IMR-90 (cell line): Measurements from ENCODE around the gene ITGA6. TPM values are rescaled to one million over a fixed set of nuclear protein-coding genes. Genes with fewer than 3 reads are reported as not detected.

Experiments
- ATAC-seq: fragments of 200-7000 bp; cut with Tn5 transposase; 2 replicates; pipeline ENCODE4 v1.9.1; 2020; ENCODE audit warnings: low read depth, mild to moderate bottlenecking, moderate library complexity
- Bru-seq: library from RNA; stranded (reverse); fragments of 400-500 nt; gene quantifications from one replicate; lab custom pipeline; 2021; lab: Mats Ljungman, UMichigan
- BruChase-seq, 2 experiments: library from RNA; stranded (reverse); fragments of 400-500 nt; gene quantifications; one replicate each; lab custom pipeline; 2021; lab: Mats Ljungman, UMichigan
- BruUV-seq: library from RNA; stranded (reverse); fragments of 400-500 nt; replicated peaks from 2 replicates; lab custom pipeline; 2021; lab: Mats Ljungman, UMichigan
- CTCF ChIA-PET: fragments of 300-600 bp; formaldehyde crosslinking; extraction: SDS; loops from one replicate; lab custom pipeline; 2021; ENCODE audit warnings: antibody characterized with exemption; lab: Yijun Ruan, JAX
- POLR2A ChIA-PET: fragments of 300-600 bp; sonication (Branson Sonifier 250); formaldehyde crosslinking; loops from one replicate; lab custom pipeline; 2022; ENCODE audit warnings: antibody characterized with exemption; ENCODE audit not compliant: unreplicated experiment; lab: Charles Lee
- DNase-seq: peaks from one replicate; pipeline ENCODE4 v3.0.0; 2013
- H2AFZ ChIP-seq: replicated peaks from 2 replicates; pipeline ENCODE3; 2013; ENCODE audit warnings: low read length, mild to moderate bottlenecking; ENCODE audit not compliant: poor library complexity
- H2AK5ac ChIP-seq: 2 replicates; pipeline ENCODE4 v1.6.1; 2013; ENCODE audit warnings: low read depth, low read length, inconsistent platforms
- H2AK9ac ChIP-seq: replicated peaks from 2 replicates; pipeline ENCODE3; 2013; ENCODE audit warnings: mild to moderate bottlenecking, low read depth, low read length, moderate library complexity; ENCODE audit not compliant: poor library complexity
- H2BK120ac ChIP-seq: 2 replicates; pipeline ENCODE4 v1.6.1; 2013; ENCODE audit warnings: low read depth, low read length, inconsistent platforms
- H2BK15ac ChIP-seq: 3 replicates; pipeline ENCODE4 v1.6.1; 2013; ENCODE audit warnings: low read depth, low read length, inconsistent platforms
- H2BK20ac ChIP-seq: 2 replicates; pipeline ENCODE4 v1.6.1; 2013; ENCODE audit warnings: low read depth, mild to moderate bottlenecking, inconsistent platforms, low read length, moderate library complexity
- H2BK5ac ChIP-seq: 2 replicates; pipeline ENCODE4 v1.6.1; 2013; ENCODE audit warnings: mild to moderate bottlenecking, low read depth, low read length, inconsistent platforms; ENCODE audit not compliant: poor library complexity, severe bottlenecking
- H3K14ac ChIP-seq: replicated peaks from 2 replicates; pipeline ENCODE4 v1.6.1; 2013; ENCODE audit warnings: low read depth, low read length, inconsistent platforms
- H3K18ac ChIP-seq: 2 replicates; pipeline ENCODE4 v1.6.1; 2013; ENCODE audit warnings: low read depth, low read length, control low read depth
- H3K23ac ChIP-seq: 2 replicates; pipeline ENCODE4 v1.6.1; 2013; ENCODE audit warnings: low read depth, low read length, inconsistent platforms
- H3K27ac ChIP-seq: 2 replicates; pipeline ENCODE4 v1.5.1; 2013; ENCODE audit warnings: mild to moderate bottlenecking, control low read depth, low read length; ENCODE audit not compliant: insufficient read depth
- H3K27me3 ChIP-seq: 2 replicates; pipeline ENCODE4 v1.6.1; 2013; ENCODE audit warnings: low read length; ENCODE audit not compliant: control insufficient read depth, insufficient read depth
- H3K36me3 ChIP-seq: 2 replicates; pipeline ENCODE4 v1.6.1; 2013; ENCODE audit warnings: low read length, mixed read lengths; ENCODE audit not compliant: control insufficient read depth, insufficient read depth
- H3K4ac ChIP-seq: 2 replicates; pipeline ENCODE4 v1.6.1; 2013; ENCODE audit warnings: low read depth, low read length, inconsistent platforms
- H3K4me1 ChIP-seq: 2 replicates; pipeline ENCODE4 v1.6.1; 2013; ENCODE audit warnings: low read length, mixed read lengths; ENCODE audit not compliant: control insufficient read depth, insufficient read depth
- H3K4me2 ChIP-seq: 2 replicates; pipeline ENCODE4 v1.6.1; 2013; ENCODE audit warnings: low read depth, mild to moderate bottlenecking, control low read depth, low read length, moderate library complexity
- H3K4me3 ChIP-seq: 2 replicates; pipeline ENCODE4 v1.5.1; 2013; ENCODE audit warnings: low read depth, mild to moderate bottlenecking, control low read depth, low read length, moderate library complexity; ENCODE audit not compliant: insufficient read depth
- H3K56ac ChIP-seq: 2 replicates; pipeline ENCODE4 v1.6.1; 2013; ENCODE audit warnings: low read length, inconsistent platforms; ENCODE audit not compliant: insufficient read depth; ENCODE audit errors: extremely low read depth
- H3K79me1 ChIP-seq, 2 experiments: 2 replicates each; pipeline ENCODE4 v1.6.1; 2013; ENCODE audit warnings: low read length in 2 of 2, inconsistent platforms in 1 of 2, low read depth in 1 of 2
- H3K9ac ChIP-seq: 2 replicates; pipeline ENCODE4 v1.6.1; 2013; ENCODE audit warnings: low read depth, low read length, control low read depth
- H3K9me1 ChIP-seq: 2 replicates; pipeline ENCODE4 v1.6.1; 2013; ENCODE audit warnings: low read length, inconsistent platforms; ENCODE audit not compliant: insufficient read depth
- H3K9me3 ChIP-seq: 2 replicates; pipeline ENCODE4 v1.6.1; 2013; ENCODE audit warnings: low read length; ENCODE audit not compliant: control insufficient read depth, insufficient read depth
- H4K20me1 ChIP-seq: 2 replicates; pipeline ENCODE4 v1.6.1; 2013; ENCODE audit warnings: low read length, inconsistent platforms; ENCODE audit not compliant: insufficient read depth
- H4K5ac ChIP-seq: 2 replicates; pipeline ENCODE4 v1.6.1; 2013; ENCODE audit warnings: mild to moderate bottlenecking, low read depth, low read length, control low read depth
- H4K8ac ChIP-seq, 2 experiments: 2 replicates each; pipeline ENCODE4 v1.6.1; 2013; ENCODE audit warnings: low read depth in 2 of 2, low read length in 2 of 2, control low read depth in 1 of 2, inconsistent platforms in 1 of 2
- H4K91ac ChIP-seq: 2 replicates; pipeline ENCODE4 v1.6.1; 2013; ENCODE audit warnings: low read depth, low read length, inconsistent platforms; ENCODE audit not compliant: insufficient read depth
- BHLHE40 ChIP-seq: fragments of 150-350 bp; IDR thresholded peaks from 2 replicates; pipeline ENCODE4 v1.6.1; 2016; ENCODE audit warnings: mild to moderate bottlenecking, low read depth, low read length
- CTCF ChIP-seq: conservative IDR thresholded peaks from 2 replicates; pipeline ENCODE4 v1.5.1; 2012; ENCODE audit warnings: mild to moderate bottlenecking, low read depth, low read length, improper control_type of control experiment
- FOS ChIP-seq: fragments of 150-350 bp; IDR thresholded peaks from 2 replicates; pipeline ENCODE4 v1.6.1; 2016; ENCODE audit warnings: low read depth, low read length
- MXI1 ChIP-seq: IDR thresholded peaks from 2 replicates; pipeline ENCODE4 v1.6.1; 2012; ENCODE audit warnings: low read depth, mild to moderate bottlenecking, low read length, moderate library complexity, borderline replicate concordance
- RAD21 ChIP-seq: IDR thresholded peaks from 2 replicates; pipeline ENCODE4 v1.6.1; 2012; ENCODE audit warnings: low read length, improper control_type of control experiment
- RCOR1 ChIP-seq: IDR thresholded peaks from 2 replicates; pipeline ENCODE4 v1.6.1; 2012; ENCODE audit warnings: mild to moderate bottlenecking, low read length, improper control_type of control experiment; ENCODE audit not compliant: insufficient replicate concordance
- RFX5 ChIP-seq: IDR thresholded peaks from 2 replicates; pipeline ENCODE4 v1.8.0; 2012; ENCODE audit warnings: low read depth, mild to moderate bottlenecking, low read length, moderate library complexity
- SMC3 ChIP-seq: fragments of 150-350 bp; IDR thresholded peaks from 2 replicates; pipeline ENCODE4 v1.6.1; 2016; ENCODE audit warnings: low read depth, mild to moderate bottlenecking, antibody characterized with exemption, low read length, moderate library complexity
- USF2 ChIP-seq: fragments of 150-350 bp; IDR thresholded peaks from 2 replicates; pipeline ENCODE4 v1.6.1; 2017; ENCODE audit warnings: mild to moderate bottlenecking, antibody characterized with exemption, low read length, low read depth
- WGBS, 2 experiments: methylation state at CpG; one replicate each; pipeline versions ENCODE4 v1.1.5 to v1.1.7; 2013; ENCODE audit warnings: missing lambda C conversion rate in 2 of 2; ENCODE audit not compliant: insufficient read length in 1 of 2; ENCODE audit errors: extremely low coverage in 2 of 2; 5-methylcytosine and 5-hydroxymethylcytosine counted together
- dilution Hi-C: fragments of 300-500 bp; cut with HindIII; formaldehyde crosslinking; loops from one replicate; pipeline ENCODE4 v1.14.3; 2018; ENCODE audit warnings: low sequenced_read_pairs; ENCODE audit not compliant: unreplicated experiment
- in situ Hi-C: fragments of 300-500 bp; cut with MboI; formaldehyde crosslinking; loops from 3 replicates; pipeline ENCODE4 v1.14.3; 2019; ENCODE audit warnings: low sequenced_read_pairs, inconsistent platforms, mixed read lengths
- intact Hi-C: fragments of 100-400 bp; cut with micrococcal nuclease; formaldehyde crosslinking; loops from 2 replicates; pipeline ENCODE4 v1.10.0; 2022
- long read RNA-seq: library from polyadenylated mRNA; unstranded; transcript quantifications from one replicate; pipeline ENCODE4 v2.0.0, GENCODE V29; 2021; ENCODE audit not compliant: unreplicated experiment
- polyA plus RNA-seq, 3 experiments: library from polyadenylated mRNA; depleted of rRNA; stranded (reverse); fragments of >200 nt; gene quantifications; 2 replicates each; pipeline ENCODE4 v1.2.3, GENCODE V29; 2012; ENCODE audit warnings: low replicate concordance in 1 of 3
- total RNA-seq: library from RNA; depleted of rRNA; stranded (reverse); fragments of >200 nt; gene quantifications from 2 replicates; pipeline ENCODE4 v1.2.3, GENCODE V29; 2012; rRNA removed
- TF ChIP-seq, protein P1 (sequence below): fragments of 150-350 bp; IDR thresholded peaks from 2 replicates; pipeline ENCODE4 v1.6.1; 2016; ENCODE audit warnings: low read depth, mild to moderate bottlenecking, low read length, moderate library complexity, borderline replicate concordance

Gene ITGA6
- total RNA-seq (43.9 and 88.3 TPM in 2 replicates), polyA plus RNA-seq (2012; rRNA removed) (10.7 and 12.5 TPM in 2 replicates), Bru-seq, nascent RNA (percentile 53 among the genes with signal in this experiment), BruChase-seq, experiment 1, labeled RNA remaining after a 6-hour chase (percentile 50 among the genes with signal in this experiment), BruChase-seq, experiment 2, labeled RNA remaining after a 2-hour chase (percentile 44 among the genes with signal in this experiment)
- 2.7 and 5.4 TPM in 2 replicates for polyA plus RNA-seq (2012; cell fraction: cytosol; rRNA removed)
- 3.5 and 9.3 TPM in 2 replicates for polyA plus RNA-seq (2012; cell fraction: nucleus; rRNA removed; ENCODE audit: low replicate concordance)
- long read RNA-seq, full-length matches to known transcripts: 13 of 24 reads
- long read RNA-seq, partial matches to known transcripts: 7 of 24 reads
- long read RNA-seq, other reads (novel, unspliced or antisense): 4 of 24 reads

DNA sequence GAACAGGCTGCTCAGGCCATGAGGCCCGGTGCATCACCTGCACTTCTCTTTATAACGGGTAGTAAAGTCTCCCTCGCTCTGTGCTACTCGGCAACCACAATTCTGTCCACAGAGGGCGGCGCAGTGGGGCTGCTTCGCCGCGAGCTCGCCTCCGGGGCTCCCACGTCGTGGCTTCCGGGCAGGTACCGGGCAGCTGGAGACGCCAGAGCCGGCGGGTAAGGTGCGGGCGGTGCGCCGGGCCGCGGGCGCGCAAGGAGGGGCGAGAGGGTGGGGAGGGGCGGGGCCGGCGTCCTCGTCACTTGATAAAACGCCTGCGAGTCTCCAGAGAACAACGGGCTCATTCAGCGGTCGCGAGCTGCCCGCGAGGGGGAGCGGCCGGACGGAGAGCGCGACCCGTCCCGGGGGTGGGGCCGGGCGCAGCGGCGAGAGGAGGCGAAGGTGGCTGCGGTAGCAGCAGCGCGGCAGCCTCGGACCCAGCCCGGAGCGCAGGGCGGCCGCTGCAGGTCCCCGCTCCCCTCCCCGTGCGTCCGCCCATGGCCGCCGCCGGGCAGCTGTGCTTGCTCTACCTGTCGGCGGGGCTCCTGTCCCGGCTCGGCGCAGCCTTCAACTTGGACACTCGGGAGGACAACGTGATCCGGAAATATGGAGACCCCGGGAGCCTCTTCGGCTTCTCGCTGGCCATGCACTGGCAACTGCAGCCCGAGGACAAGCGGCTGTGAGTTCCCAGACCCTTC is at the start of gene ITGA6:
Gene ITGA6 (plus strand): TSS at position 331 of the 734 bp plus-strand sequence.
- no peak within 1 kb of the TSS for H3K18ac ChIP-seq
- no peaks in the 10 kb centered on the region for H3K9me3 ChIP-seq
- peak; percentile 90 for ATAC-seq
- peak within 1 kb of the TSS; percentile 82 for H3K4me3 ChIP-seq
- no TSS peak for BruUV-seq
- dilution Hi-C loops: no loop called here
- peak within 1 kb of the TSS; percentile 93 for H2AFZ ChIP-seq
- H2AK9ac ChIP-seq: peak within 1 kb of the TSS; percentile 77
- H3K27ac ChIP-seq: peak within 1 kb of the TSS; percentile 17; the same call in 1 of the 2 replicates
- peaks cover 2% of the 10 kb centered on the region; the same call in 1 of the 2 replicates for H3K9me1 ChIP-seq
- no peaks in the 10 kb centered on the region for H4K20me1 ChIP-seq
- H3K23ac ChIP-seq: peak within 1 kb of the TSS; percentile 68
- H3K4ac ChIP-seq: peak within 1 kb of the TSS; percentile 28
- peaks cover 18 to 30% of the 10 kb centered on the region in 2 experiments for H3K79me1 ChIP-seq
- no peak within 1 kb of the TSS for H2AK5ac ChIP-seq
- H2BK20ac ChIP-seq: no peak within 1 kb of the TSS
- DNase-seq: peak; percentile 52
- H3K4me1 ChIP-seq: peaks cover 7% of the 10 kb centered on the region
- H3K14ac ChIP-seq: peak within 1 kb of the TSS; percentile 53; the same call in 1 of the 2 replicates
- in situ Hi-C loops: no loop called here
- ChIA-PET CTCF (interaction anchor here (1.0 to 1.8 kb wide), 4 partner anchors 13 to 146 kb away, joined by 3 to 5 read pairs (median 4); no protein-coding TSS in a partner anchor), POLR2A (no interaction called here)
- peak within 1 kb of the TSS; percentile 41; the same call in 1 of the 3 replicates for H2BK15ac ChIP-seq
- peak within 1 kb of the TSS; percentile 99 for H3K4me2 ChIP-seq
- H3K56ac ChIP-seq: no peak within 1 kb of the TSS; the same call in 1 of the 2 replicates
- H2BK120ac ChIP-seq: no peak within 1 kb of the TSS; the same call in 1 of the 2 replicates
- WGBS, 2 experiments: 0% methylated on average over 11 of the region's 79 CpGs; no CpG with 5 or more reads in 1 of the 2 experiments
- H4K8ac ChIP-seq: peak within 1 kb of the TSS in 1 of 2 experiments; percentile 48; a peak in 1 of 4 replicates
- H4K91ac ChIP-seq: peak within 1 kb of the TSS; percentile 9; the same call in 1 of the 2 replicates
- H3K27me3 ChIP-seq: peaks cover 5% of the 10 kb centered on the region; the same call in 1 of the 2 replicates
- intact Hi-C loops: no loop called here
- no peak within 1 kb of the TSS for H4K5ac ChIP-seq
- H2BK5ac ChIP-seq: no peak within 1 kb of the TSS
- H3K36me3 ChIP-seq: no peaks in the 10 kb centered on the region
- H3K9ac ChIP-seq: peak within 1 kb of the TSS; percentile 65
- TF ChIP-seq CTCF: peak; percentile 3; the same call in 1 of the 2 replicates
- TF ChIP-seq RAD21: 0 out of 2 replicates have a peak, but pooled peaks have one; percentile 3
- no peak for TF ChIP-seq USF2
- no peak for TF ChIP-seq BHLHE40
- TF ChIP-seq RCOR1: no peak
- TF ChIP-seq FOS: no peak
- TF ChIP-seq, protein P1, sequence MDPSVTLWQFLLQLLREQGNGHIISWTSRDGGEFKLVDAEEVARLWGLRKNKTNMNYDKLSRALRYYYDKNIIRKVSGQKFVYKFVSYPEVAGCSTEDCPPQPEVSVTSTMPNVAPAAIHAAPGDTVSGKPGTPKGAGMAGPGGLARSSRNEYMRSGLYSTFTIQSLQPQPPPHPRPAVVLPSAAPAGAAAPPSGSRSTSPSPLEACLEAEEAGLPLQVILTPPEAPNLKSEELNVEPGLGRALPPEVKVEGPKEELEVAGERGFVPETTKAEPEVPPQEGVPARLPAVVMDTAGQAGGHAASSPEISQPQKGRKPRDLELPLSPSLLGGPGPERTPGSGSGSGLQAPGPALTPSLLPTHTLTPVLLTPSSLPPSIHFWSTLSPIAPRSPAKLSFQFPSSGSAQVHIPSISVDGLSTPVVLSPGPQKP: no peak
- TF ChIP-seq SMC3: peak; percentile 14; the same call in 1 of the 2 replicates
- TF ChIP-seq MXI1: no peak; the same call in 1 of the 2 replicates
- TF ChIP-seq RFX5: no peak
